WI38 (cell line): ENCODE results near the gene PCBP3.

Source experiments
- H3K4me3 ChIP-seq: 2 replicates; pipeline ENCODE4 v1.5.1; 2011; ENCODE audit warnings: low read depth, mild to moderate bottlenecking, control low read depth, low read length
- TF ChIP-seq, protein P1 (sequence below): IDR thresholded peaks from 2 replicates; pipeline ENCODE4 v1.5.1; 2012; ENCODE audit warnings: low read depth, mild to moderate bottlenecking, control low read depth, low read length

Gene PCBP3

DNA sequence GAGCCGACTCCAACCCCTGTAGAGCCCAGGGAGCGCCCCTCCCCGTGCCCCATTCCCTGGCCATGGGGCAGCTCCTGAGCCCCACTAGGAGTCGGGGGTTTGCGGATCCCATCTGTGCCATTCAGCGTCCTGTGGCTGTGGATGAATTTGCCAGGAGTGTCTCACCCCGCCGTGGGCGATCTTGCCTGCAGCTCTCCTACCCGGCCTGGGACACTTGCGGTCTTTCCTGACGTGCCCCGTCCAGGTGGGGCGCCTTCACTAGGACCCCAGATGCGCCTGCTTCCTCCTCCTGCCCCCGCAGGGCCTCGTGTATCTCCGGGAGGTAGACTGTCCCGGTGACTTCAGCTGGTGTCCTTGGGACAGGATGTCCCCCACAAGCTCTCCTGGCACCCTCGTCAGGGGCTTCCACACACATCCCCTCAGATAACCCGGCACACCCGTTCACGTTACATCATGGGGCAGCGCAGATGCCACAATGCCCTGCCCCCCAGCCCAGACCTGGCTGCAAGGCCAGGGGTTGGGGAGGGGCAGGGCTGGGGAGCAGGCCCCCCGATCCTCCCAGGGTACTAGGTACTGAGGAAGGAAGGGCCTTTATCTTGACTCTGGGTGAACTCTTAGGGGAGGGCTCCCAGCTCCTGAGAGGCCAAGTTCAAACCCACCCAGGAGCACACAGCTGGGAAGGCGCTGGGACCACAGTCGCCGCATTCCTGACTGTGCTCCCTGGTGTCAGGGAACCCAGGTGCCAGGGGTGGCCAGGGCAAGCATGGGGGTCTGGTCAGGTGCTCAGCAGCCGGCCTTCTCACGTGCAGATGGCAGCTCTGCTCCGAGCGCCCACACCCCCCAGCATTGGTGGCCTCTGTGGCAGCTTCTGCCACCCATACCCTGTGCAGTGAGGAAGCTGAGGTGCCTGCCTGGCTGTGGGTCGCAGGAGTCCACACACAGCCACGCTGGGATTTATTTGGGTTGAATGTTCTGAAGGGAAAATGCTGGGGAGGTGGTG, 284.6 kb downstream of the PCBP3 start:
- no peak overlapping the region for H3K4me3 ChIP-seq
- TF ChIP-seq, protein P1, sequence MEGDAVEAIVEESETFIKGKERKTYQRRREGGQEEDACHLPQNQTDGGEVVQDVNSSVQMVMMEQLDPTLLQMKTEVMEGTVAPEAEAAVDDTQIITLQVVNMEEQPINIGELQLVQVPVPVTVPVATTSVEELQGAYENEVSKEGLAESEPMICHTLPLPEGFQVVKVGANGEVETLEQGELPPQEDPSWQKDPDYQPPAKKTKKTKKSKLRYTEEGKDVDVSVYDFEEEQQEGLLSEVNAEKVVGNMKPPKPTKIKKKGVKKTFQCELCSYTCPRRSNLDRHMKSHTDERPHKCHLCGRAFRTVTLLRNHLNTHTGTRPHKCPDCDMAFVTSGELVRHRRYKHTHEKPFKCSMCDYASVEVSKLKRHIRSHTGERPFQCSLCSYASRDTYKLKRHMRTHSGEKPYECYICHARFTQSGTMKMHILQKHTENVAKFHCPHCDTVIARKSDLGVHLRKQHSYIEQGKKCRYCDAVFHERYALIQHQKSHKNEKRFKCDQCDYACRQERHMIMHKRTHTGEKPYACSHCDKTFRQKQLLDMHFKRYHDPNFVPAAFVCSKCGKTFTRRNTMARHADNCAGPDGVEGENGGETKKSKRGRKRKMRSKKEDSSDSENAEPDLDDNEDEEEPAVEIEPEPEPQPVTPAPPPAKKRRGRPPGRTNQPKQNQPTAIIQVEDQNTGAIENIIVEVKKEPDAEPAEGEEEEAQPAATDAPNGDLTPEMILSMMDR: no peak

DNA sequence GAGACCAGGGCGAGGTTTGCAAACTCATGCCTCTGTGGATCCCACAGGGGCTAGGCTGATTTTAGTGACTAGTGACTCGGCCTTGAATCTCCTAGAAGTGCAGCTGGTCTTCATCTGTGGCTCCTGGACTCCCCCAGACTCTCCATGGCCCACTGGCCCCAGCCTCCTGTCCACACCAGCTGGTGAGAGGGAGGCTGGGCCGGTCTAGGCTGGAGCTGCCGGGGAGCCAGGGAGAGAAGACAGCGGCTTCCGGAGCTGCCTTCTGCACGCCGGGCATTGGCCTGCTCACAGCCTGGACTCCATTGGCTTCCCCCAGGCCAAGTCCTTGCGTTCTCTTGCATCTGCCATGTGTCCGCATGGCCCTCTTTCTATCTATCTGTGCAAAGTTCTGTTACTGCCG, 285.9 kb downstream of the PCBP3 start:
- TF ChIP-seq, protein P1: no peak
- no peak overlapping the region for H3K4me3 ChIP-seq

- H3K4me3 ChIP-seq: no peak overlapping the region
- TF ChIP-seq, protein P1: no peak
These were observed 286.8 kb downstream of the PCBP3 start for GRCh38 chr21:45930231-45930760.

GRCh38 chr21:45930792-45931191, 287.3 kb downstream of the PCBP3 start:
- H3K4me3 ChIP-seq: no peak overlapping the region
- TF ChIP-seq, protein P1: no peak

DNA sequence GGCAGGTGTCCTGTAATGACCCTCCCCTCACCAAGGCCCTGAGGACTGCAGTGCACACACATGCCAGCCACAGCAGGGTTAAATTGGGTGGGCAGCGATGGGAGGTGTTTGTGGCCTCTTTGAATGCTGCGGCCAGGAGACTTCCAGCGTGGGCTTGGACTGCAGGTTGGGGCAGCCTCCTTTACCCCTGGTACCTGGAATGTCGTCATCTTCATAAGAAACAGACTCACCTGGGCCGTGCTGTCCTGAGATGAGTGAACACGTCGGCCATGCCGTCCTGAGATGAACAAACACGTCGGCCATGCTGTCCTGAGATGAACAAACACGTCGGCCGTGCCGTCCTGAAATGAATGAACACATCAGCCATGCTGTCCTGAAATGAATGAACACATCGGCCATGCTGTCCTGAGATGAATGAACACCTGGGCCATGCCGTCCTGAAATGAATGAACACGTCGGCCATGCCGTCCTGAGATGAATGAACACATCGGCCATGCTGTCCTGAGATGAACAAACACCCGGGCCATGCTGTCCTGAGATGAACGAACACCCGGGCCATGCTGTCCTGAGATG, 288.0 kb downstream of the PCBP3 start:
- TF ChIP-seq, protein P1: no peak

DNA sequence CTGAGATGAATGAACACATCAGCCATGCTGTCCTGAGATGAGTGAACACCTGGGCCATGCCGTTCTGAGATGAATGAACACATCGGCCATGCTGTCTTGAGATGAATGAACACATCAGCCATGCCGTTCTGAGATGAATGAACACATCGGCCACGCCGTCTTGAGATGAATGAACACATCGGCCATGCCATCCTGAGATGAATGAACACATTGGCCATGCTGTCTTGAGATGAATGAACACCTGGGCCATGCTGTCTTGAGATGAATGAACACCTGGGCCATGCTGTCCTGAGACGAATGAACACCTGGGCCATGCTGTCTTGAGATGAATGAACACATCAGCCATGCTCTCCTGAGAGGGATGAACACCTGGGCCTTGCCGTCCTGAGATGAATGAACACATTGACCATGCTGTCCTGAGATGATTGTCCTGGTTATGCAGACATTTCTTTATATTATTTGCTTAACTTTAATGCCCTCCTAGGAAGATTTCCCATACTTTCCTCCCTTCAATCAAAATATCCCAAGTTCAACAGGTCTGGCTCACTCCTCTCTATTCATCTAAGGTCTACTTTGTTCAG, 289.5 kb downstream of the PCBP3 start:
- TF ChIP-seq, protein P1: no peak
- no peak overlapping the region for H3K4me3 ChIP-seq

More for the DNA sequence above, 288.0 kb downstream of the PCBP3 start:
- no peak overlapping the region for H3K4me3 ChIP-seq

DNA sequence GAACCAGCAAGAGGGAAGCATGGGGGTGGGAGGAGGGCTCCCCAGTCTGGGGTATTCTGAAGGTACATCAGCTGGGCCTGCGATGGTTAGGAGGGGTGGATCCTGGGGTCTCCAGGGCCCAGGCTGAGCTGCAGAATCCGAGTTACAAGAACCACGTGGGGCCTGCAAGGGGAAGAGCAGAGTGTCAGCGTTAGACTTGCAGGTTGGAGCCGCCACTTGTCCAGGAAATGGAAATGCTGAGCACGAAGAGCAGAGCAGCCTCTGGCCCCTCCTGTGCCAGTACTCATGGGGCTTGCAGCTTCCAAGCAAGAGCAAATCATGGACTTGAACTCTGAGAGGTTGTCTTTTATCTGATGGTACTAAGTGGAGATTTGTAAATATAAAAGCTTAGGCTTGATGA, 290.6 kb downstream of the PCBP3 start:
- TF ChIP-seq, protein P1: no peak
- no peak overlapping the region for H3K4me3 ChIP-seq
